ENCODE results near the gene SLC19A1.

SLC19A1 gene

GRCh38 chr21:45451771-45452182, 90.5 kb downstream of the SLC19A1 start:
- Histone ChIP-seq H3K4me3 (ENCODE audit: low read depth, low read length) (no peak overlapping the region), H3K27me3 (peaks cover 17% of the 10 kb centered on the region; the same call in 1 of the 2 replicates), H3K9me3 (no peaks in the 10 kb centered on the region; the same call in 1 of the 2 replicates), H3K36me3 (no peaks in the 10 kb centered on the region), H3K4me1 (no peaks in the 10 kb centered on the region)
- no peak for DNase-seq
- no peak for TF ChIP-seq CTCF (IDR thresholded peaks at IDR 0.05; ENCODE audit: low read depth, low read length)

DNA sequence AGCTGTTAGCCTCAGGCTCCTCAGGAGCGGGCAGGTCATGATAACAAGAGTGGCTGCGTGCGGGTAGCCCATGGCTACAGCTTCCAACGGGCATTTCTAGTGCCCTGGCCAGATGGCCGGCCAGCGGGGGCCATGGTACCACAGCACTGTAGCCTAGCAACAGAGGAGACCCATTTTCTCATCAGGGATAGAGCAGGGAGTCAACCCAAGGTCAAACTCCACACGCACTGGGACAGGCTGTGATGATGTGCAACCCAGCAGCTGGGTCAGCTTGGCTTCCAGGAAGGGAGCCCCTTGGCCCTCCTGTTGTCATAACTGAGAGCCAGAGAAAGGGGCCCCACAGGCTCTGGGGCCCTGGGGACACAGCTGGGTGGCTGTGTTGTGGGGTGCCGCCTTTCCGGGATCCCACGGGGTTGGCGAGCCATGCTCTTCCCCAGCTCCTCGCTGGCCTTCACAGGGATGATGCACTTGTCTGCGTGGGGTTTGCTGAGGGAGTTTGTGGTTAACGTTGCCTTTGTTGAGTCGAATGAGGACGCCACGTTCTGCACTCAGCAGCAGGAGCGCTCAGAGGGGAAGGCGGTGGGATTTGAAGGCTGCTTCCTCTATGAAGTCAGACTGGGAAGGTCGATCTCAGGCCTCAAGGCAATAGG, 91.0 kb downstream of the SLC19A1 start:
- Histone ChIP-seq H3K4me1 (no peaks in the 10 kb centered on the region), H3K9me3 (peaks cover under 1% of the 10 kb centered on the region), H3K27me3 (peaks cover 15% of the 10 kb centered on the region; the same call in 1 of the 2 replicates), H3K4me3 (ENCODE audit: low read depth, low read length) (no peak overlapping the region), H3K36me3 (no peaks in the 10 kb centered on the region)
- no peak for TF ChIP-seq CTCF (IDR thresholded peaks at IDR 0.05; ENCODE audit: low read depth, low read length)
- DNase-seq: no peak

DNA sequence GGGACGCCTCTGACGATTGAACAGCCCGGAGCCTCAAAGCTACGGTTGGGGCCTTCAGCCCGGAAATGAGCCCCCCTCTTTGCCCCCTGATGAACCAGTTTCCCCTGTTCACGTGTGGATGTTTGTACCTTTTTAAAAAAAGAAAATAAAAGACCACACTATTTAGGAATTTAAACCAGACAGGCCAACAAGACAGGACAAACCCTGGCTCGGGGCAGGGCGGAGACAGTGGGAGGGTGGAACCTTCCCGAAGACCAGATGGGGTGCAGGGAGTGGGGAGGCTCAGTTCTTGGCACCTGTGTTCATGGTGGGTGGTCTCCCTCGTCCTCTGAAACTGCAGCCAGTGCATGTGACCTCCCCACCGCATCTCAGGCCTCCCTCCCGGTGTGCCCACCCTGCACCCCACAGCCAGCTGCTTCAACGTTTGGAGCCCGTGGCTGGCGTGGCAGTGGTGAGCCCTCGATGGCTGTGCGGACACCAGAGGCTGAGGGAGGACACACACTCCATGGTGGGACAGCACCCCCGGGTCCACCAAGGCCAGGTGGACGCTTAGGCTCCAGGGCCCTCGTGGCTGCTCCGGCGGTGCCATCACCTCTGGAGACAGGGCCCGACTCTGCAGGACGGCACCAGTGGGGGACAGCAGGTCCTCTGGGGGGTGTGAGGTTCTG, 91.7 kb downstream of the SLC19A1 start:
- TF ChIP-seq CTCF (IDR thresholded peaks at IDR 0.05; ENCODE audit: low read depth, low read length): no peak
- Histone ChIP-seq H3K27me3 (peaks cover 10% of the 10 kb centered on the region; the same call in 1 of the 2 replicates), H3K4me3 (ENCODE audit: low read depth, low read length) (no peak overlapping the region), H3K9me3 (peaks cover 3% of the 10 kb centered on the region), H3K36me3 (no peaks in the 10 kb centered on the region), H3K4me1 (no peaks in the 10 kb centered on the region)
- no peak for DNase-seq

DNA sequence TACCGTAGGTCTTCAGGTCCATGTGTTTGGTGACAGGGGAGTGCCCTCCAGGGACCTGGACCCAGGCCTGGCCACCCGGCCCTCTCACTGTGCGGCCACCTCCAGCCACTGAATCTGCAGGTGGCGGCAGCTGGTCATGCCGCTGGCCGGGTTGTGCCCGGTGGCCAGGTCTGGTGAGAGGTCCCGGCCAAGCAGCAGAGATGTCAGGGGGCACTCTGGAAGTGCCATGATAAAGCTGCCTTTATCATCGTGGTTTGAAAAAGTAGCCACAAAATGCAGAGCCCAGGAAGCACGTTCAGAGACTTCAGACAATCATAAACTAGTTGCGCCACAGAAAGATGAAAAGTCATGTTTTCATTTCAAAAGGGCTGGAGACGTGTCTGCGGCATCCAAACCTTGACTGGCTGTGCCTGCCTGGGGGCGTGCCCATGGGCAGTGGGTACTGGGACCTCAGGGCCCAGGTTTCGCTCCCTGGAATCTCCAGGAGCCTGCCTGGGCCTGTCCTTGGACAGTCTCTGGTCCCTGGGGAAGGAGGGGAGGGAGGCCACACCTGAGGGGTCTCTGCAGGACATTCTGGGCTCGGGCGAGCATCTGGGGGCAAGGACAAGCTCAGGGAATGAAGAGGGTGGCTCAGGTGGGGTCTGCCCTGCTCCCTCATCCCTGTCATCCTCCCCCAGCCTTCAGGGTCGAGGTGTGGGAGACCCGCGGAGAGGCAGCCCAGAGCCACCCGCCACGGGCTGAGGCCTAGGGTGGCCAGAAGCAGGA, 92.4 kb downstream of the SLC19A1 start:
- no peak overlapping the region for H3K4me3 ChIP-seq (ENCODE audit: low read depth, low read length)
- DNase-seq: no peak
- no peak for TF ChIP-seq CTCF (IDR thresholded peaks at IDR 0.05; ENCODE audit: low read depth, low read length)
- H3K27me3 ChIP-seq: peaks cover 9% of the 10 kb centered on the region; the same call in 1 of the 2 replicates
- no peaks in the 10 kb centered on the region for H3K4me1 ChIP-seq
- H3K9me3 ChIP-seq: peaks cover 7% of the 10 kb centered on the region
- H3K36me3 ChIP-seq: no peaks in the 10 kb centered on the region

DNA sequence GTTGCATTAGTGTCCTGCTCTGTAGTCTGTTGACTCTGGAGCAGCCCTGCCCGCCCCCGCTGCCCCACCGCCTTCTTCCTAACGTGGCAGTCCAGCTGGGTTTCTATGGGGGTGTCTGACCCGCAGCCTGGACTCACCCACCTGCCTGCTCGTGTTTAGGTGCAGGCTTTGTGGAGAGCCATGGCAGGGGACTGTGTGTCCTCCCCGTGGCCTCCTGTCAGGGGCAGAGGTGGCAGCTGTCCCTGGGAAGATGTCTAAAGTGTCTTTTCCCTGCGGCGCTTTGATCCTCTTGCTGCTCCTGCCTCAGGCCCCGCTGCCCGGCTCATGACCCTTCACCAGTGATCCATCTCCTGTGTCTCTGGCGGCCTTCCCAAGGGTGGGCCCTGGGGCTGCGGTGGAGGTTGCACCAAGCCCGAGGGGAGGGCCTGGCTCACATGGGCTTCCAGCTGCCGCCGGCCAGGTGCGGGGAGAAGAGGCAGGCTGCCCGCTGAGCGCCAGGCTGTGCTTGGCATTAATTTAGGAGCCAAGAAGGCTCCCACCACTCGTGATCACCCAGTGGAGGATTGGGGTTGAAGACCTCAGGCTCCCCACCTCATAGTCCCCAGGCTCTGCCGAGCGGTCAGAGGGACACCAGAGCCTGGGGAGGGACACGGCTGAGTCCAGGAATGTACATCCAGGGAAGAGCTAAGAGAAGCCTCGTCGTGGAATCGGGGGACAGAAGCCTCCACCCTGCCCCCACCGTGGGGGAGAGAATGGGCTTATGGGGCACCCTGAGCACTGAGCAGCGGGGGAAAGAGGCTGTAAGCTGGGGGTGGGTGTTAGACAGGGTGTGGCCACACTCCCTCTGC, 93.2 kb downstream of the SLC19A1 start:
- H3K36me3 ChIP-seq: no peaks in the 10 kb centered on the region
- peaks cover 5% of the 10 kb centered on the region; the same call in 1 of the 2 replicates for H3K27me3 ChIP-seq
- TF ChIP-seq CTCF (IDR thresholded peaks at IDR 0.05; ENCODE audit: low read depth, low read length): no peak

More for the DNA sequence above, 93.2 kb downstream of the SLC19A1 start:
- Histone ChIP-seq H3K9me3 (peaks cover 7% of the 10 kb centered on the region), H3K4me3 (ENCODE audit: low read depth, low read length) (no peak overlapping the region), H3K4me1 (no peaks in the 10 kb centered on the region)
- DNase-seq: no peak

Measured in BE2C (cell line).